GM18873 (cell line): Measurements from ENCODE around the gene KLHL14.

Source experiments
- ATAC-seq: cut with Tn5 transposase; IDR thresholded peaks from one replicate; pipeline ENCODE4 v1.9.1; 2021; ENCODE audit warnings: mild to moderate bottlenecking, moderate library complexity, moderate number of reproducible peaks; ENCODE audit not compliant: unreplicated experiment, low FRiP score

KLHL14 gene

GRCh38 chr18:32730068-32730467 lies 42.8 kb downstream of the KLHL14 start:
- no peak for ATAC-seq

- no peak for ATAC-seq
Observed at GRCh38 chr18:32724071-32724749, 48.6 kb downstream of the KLHL14 start.

DNA sequence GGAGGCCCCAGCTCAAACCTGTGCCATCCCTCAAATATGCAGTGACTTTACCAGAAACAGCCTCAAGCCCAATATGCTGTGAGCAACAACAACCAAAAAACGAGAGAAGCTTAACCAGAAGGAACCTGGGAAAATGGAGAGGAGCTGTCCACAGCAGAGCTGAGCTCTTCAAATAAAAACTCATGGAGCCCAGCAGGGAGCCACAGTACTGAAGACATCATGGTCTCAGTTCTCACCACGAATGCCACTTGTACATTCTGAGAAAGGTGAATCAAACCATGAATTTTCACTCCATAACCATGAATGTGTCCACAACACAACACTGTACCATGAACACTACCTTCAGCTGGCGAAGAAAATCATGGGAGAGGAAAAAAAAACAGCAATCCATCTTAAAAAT lies 50.5 kb downstream of the KLHL14 start:
- no peak for ATAC-seq

DNA sequence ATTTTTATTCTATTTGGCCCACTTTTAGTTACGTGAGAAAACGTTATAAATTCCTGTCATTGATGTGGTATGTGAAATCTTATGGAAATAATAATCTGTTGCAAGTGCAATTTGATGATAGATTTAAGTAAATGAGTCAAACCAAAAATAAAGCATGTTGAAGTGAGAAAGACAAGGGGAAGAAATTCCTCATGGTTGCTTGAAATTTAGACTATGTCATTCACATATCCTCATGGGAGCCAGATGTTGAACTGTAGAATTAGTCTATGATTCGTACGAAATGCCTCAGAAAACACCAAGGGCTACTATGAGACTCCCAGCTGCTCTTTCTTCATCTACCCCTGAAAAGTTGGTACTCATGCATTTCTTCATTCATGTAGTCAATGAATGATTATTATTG lies 55.7 kb downstream of the KLHL14 start:
- no peak for ATAC-seq

- ATAC-seq = peak; percentile 91
Observed at GRCh38 chr18:32714571-32715148, 58.2 kb downstream of the KLHL14 start.

DNA sequence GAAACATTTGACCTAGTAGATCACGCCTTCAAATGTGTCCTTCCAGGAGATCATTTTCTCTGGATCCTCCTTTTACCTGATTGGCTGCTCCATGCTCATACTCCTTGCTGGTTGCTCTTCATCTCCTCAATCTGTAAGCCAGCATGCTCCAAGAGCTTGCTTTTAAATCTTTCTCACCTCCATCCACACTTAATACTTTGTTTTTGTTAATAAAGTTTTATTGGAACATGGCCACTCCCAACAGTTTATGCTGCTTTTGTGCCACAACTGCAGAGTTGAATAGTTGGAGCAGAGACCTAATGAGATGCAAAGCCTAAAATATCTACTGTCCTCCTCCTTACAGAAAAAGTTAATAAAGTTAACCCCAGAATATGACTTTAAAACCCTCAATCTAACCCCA lies 60.0 kb downstream of the KLHL14 start:
- ATAC-seq = no peak

GRCh38 chr18:32711862-32712261 lies 61.0 kb downstream of the KLHL14 start:
- ATAC-seq = no peak

DNA sequence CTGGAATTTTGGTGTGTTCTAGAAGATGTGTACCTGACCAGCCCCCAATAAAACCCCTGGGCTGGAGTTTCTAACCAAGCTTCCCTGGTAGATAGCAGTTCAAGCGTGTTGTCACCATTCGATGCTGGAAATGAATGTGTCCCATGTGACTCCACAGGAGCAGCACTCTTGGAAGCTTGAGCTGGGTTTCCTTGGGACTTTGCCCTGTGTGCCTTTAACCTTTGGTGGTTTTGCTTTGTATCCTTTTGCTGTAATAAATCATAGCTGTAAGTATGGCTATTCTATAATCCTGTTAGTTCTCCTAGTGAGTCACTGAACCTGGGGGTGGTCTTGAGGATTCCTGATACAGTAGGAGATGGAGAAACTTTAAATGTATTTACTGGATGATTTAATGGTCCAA lies 65.2 kb downstream of the KLHL14 start:
- ATAC-seq = no peak

GRCh38 chr18:32707147-32707546 lies 65.7 kb downstream of the KLHL14 start:
- ATAC-seq = no peak

- ATAC-seq = no peak
Observed at GRCh38 chr18:32701313-32701712, 71.5 kb downstream of the KLHL14 start.

DNA sequence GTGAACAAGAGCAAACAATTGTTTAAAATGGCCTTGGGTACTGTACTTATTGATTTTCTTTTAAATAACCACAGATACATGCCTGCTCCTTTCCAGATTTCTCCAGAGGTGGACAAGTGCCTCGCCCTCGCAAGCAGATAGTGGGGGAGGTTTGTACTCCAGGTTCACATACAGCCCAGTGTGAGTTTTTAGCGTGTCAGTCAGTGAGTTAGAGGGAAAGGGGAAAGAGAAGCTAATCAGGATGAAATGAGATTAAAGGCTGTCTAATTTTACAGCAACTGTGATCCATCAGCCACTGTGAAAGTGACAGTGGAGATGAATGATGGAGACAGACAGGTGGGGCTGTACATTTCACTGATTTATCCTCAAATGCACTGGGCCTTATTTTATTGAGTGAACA lies 74.7 kb downstream of the KLHL14 start:
- ATAC-seq = no peak

DNA sequence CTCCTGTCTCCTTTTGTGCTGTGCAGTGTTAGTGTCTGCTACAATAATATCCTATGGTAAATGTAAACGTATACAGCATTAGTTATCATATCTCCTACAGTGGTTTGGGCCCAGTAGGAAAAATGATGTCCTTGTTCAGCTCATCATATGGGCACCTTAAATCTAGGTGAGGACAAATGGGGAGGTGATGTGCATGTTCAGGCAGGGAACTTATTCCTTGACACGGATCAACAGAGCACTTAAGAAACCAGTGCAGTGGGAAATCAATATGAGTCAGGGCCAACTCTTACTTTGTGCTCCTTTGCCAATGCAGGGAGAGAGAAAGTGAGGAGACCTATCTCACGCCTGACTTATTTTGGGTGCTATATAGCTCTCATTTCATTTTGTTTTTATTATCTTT lies 76.4 kb downstream of the KLHL14 start:
- no peak for ATAC-seq

- no peak for ATAC-seq
Observed at GRCh38 chr18:32695534-32695933, 77.3 kb downstream of the KLHL14 start.

- no peak for ATAC-seq
Observed at GRCh38 chr18:32688821-32689220, 84.0 kb downstream of the KLHL14 start.

DNA sequence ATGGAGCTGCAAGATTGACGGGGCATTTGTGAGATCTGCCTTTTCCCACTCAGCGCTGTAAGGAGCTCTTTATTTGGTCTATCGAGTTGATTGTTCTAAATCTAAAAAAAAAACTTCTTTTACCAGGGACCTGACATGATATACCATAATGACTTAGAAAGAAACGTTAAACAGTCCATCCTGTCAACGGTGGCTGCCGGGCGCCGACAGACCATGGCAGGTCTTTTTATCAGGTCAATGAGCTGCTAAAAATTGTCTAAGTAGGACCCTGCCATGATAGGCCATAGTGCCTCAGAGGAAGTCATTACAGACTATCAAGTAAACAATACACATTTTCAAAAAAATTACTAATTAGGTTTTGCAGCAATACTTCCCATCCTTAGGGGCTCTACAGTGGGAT lies 87.9 kb downstream of the KLHL14 start:
- no peak for ATAC-seq

DNA sequence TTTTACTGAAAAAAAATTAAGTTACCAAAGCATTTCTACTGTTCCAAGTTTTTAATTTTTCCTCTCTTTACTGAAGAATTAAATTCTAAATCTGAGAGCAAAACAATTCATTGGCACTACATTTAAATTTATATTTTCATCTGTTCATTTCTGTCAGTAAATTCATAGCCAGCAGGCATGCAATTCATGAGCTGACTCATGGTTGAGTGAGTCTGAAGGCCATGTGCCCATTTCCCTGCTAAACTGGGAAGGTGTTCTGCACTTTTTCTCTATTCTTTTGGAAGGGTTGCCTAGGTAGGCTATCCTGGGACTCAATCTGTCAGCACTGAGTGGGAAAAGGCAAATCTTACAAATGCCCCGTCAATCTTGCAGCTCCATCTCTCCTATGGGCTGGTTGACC lies 88.7 kb downstream of the KLHL14 start:
- no peak for ATAC-seq

DNA sequence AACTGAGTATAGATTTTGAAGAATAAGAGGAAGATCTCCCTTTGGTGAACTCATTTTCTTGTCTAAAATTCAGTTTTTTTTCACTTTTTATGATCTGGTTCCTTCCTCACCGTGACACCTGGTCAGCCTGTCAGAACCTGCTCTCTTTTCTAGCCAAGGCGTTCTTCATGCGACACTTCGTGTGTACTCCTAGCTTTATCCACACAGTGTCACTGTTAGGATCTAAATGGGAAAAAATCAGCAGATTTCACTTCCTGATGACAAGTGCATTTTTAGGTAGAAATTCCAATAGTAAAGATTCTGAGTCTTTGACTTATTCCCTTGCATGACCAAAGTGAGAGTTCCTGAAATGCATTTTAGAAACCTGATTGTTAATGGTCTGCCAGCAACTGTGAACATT lies 89.8 kb downstream of the KLHL14 start:
- no peak for ATAC-seq

DNA sequence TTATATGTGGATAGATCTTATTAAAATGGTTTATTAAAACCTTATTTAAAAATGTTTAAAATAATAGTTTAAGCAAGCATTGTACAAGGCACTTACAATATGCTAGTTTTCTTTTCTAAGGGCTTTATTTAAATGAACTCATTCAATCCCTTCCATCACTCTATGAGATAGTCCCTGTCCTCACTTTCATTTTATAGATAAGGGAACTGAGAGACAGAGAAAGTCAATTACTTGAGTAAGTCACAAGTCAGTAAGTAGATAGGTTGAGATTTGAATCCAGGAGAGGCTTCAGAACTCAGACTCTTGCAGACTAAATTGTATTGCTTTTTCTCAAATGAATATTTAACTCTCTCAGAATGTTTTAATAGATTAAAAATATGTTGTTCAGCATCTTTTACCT lies 95.2 kb downstream of the KLHL14 start:
- ATAC-seq = no peak

- ATAC-seq = no peak
Observed at GRCh38 chr18:32674491-32674890, 98.3 kb downstream of the KLHL14 start.

GRCh38 chr18:32672398-32672797 lies 100.4 kb downstream of the KLHL14 start:
- ATAC-seq = no peak

- no peak for ATAC-seq
Observed at GRCh38 chr18:32670727-32671126, 102.1 kb downstream of the KLHL14 start.

DNA sequence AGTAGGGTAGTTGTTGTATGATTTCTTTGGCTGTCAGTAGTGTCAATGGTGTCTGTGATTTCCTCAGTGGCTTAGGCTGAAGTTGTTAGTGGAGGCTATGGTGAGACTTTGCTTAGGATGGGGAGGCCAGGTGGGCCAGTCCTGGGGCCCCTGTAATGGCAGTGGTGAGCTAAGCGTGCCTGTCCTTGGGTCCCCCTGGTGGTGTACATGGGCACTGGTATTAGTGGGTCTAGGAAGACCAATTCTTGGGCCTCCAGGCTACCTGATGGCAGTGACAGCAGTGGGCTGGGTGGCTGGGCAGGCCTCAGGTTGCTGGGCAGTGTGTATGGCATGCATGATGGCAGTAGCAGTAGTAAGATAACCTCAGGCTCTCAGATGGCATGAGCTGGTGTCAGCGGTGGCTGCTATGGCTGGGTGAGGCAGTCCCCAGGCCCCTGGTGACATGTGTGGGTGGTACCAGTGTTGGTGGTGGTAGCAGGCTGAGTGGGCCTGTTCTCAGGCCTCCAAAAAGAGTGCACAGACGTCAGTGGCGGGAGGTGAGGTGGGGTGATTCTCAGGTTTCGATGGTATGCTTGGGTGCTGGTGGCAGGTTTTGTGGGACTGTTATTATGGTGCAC lies 103.2 kb downstream of the KLHL14 start:
- ATAC-seq = no peak
